NCI-H2107 (cell line): ENCODE results near the gene BEAN1.

Experiments
- DNase-seq: peaks from one replicate; lab custom pipeline; 2025; lab: John Stamatoyannopoulos, UW

Gene BEAN1

DNA sequence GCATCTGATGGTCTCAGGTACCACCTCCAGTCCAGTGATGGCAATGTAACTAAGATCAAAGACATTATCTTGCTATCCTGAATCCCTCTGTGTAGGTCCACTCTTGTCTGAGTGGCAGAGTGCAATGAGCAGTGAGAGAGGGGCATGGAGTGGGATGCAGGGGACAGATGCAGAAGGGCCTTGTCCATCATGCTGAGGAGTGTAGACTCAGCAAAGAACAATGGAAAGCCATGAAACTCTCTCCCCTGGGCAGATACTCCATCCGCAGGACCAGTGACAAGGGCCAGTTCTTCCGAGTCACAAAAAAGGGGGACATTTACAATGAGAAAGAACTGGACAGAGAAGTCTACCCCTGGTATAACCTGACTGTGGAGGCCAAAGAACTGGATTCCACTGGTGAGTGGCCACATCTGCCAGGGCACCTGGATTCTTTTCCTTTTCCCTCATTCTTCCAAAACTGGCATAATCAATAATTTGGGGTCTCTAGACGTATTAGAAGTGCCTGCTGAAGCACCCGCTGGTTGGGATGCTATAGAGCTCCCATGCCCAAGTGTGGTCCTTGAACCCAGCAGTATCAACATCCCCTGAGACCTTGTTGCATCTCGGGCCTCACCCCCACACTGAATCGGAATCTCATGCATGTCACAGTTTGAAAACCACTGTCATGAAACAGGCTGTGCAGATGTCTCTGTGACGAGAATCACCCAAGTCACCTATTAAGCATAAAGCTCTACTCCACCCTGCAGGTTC is 31.1 kb upstream of the BEAN1 start:
- DNase-seq = no peak

DNA sequence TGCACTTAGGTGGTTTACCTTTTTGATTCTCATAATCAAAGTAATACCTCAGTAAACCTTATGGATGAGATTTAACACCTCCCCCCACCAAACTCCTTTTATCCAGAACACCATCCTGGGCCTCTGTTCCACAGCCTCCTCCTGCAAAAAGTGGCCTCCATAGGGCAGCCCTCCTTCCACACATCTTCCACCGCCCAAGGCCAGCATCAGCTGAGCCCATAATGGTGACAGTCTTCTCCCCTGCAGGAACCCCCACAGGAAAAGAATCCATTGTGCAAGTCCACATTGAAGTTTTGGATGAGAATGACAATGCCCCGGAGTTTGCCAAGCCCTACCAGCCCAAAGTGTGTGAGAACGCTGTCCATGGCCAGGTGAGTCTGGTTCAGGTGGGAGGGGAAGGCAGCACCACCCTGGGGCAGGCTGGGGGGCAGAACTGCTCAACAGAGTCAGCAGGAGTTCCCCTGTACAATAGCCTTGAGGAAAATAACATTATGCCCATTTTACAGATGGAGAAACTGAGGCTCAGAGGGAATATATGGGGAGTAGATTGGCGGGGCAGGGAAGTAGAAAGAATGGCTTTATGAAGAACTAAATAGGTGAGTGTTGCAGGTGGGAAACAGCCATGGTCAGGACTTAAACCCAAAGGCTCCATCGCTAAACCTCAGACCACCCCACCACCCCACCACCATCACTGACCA is 29.2 kb upstream of the BEAN1 start:
- no peak for DNase-seq

GRCh38 chr16:66399031-66399430 is 28.1 kb upstream of the BEAN1 start:
- DNase-seq = no peak

GRCh38 chr16:66399930-66400329 is 27.2 kb upstream of the BEAN1 start:
- DNase-seq = no peak

GRCh38 chr16:66400503-66401380 is 26.4 kb upstream of the BEAN1 start:
- no peak for DNase-seq

DNA sequence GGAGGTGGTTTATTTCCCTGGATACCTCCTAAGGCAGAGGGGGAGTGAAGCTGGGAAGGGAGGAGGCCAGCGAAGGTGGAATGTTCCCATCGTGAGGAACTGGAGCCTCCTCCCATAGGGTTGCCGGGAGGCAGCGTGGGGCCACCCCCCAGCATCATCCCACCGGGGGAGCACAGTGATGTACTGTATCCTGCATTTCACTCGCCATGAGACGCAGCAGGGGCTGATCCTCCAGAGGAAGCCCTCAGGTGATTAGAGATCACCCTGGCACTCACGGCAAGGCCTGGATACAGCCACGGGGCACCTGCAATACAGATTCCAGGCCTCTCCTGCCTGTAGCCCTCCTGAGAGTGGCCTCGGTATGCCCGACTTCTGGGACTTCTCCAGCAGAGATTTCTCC is 25.5 kb upstream of the BEAN1 start:
- no peak for DNase-seq

- DNase-seq = no peak
Measured at GRCh38 chr16:66402166-66402565, 24.9 kb upstream of the BEAN1 start.

- no peak for DNase-seq
Measured at GRCh38 chr16:66402591-66403230, 24.4 kb upstream of the BEAN1 start.

- no peak for DNase-seq
Measured at GRCh38 chr16:66403531-66404145, 23.5 kb upstream of the BEAN1 start.

DNA sequence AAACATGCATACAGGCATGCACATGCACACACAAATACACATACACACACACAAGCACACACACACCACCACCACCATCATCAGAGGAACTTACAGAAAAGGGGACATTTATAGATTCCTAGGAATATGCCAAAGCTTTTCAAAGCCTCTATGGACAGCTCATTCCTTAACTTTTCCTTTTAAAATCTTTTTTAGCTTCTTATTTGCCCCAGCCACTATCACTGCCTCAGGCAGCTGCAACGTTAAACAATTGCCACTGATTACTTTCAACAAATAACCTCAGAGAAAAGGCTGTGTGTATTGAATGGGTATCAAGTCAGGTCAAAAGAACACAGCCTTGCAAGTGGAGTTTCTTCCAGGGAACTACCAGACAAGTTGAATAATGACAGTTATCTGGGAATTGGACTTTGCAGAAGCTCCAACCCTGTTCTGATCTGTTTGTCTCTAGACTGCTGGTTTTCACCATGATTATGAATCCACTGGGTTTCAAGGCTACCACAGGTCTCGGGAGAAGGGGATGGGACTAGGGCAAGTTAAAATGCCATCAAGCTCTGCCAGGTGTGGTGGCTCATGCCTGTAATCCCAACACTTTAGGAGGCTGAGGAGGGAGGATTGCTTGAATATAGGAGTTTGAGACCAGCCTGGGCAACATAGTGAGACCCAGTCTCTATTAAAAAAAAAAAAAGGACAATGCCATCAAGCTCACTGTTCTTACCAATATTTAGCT is 21.9 kb upstream of the BEAN1 start:
- DNase-seq = no peak

- DNase-seq = peak; percentile 67
Measured at GRCh38 chr16:66406534-66407221, 20.4 kb upstream of the BEAN1 start.

GRCh38 chr16:66408163-66409048 is 18.7 kb upstream of the BEAN1 start:
- no peak for DNase-seq

DNA sequence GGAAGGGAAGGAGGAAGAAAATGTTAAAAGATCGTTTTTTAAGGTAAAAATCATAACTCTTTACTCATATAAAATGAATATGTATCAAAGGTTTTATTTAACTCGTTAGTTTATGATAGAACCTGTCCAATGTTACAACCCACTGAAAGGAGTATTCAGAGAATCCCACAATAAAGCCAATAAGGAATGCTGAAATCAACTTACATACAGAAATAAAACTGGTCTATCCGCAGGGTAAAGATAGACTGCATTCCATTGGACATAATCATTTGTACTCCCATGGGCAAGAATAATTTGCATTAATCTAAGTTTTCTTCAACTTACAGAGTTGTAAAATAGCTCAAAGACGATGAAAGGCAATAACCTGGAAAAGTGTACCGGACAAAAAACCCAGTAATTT is 17.9 kb upstream of the BEAN1 start:
- DNase-seq = no peak

- DNase-seq = no peak
Measured at GRCh38 chr16:66412182-66412581, 14.9 kb upstream of the BEAN1 start.

- no peak for DNase-seq
Measured at GRCh38 chr16:66414891-66415290, 12.2 kb upstream of the BEAN1 start.

- DNase-seq = no peak
Measured at GRCh38 chr16:66416136-66416535, 11.0 kb upstream of the BEAN1 start.

GRCh38 chr16:66416939-66417700 is 10.0 kb upstream of the BEAN1 start:
- no peak for DNase-seq

- no peak for DNase-seq
Measured at GRCh38 chr16:66418165-66418962, 8.7 kb upstream of the BEAN1 start.
